Upper lobe of right lung (tissue), 1 donor: ENCODE data around the gene TOP1. TPM values are rescaled to one million over a fixed set of nuclear protein-coding genes. Genes with fewer than 3 reads are reported as not detected.

ENCODE experiments used
- ATAC-seq: fragments of 200-7000 bp; cut with Tn5 transposase; one replicate; pipeline ENCODE4 v1.9.1; 2020; ENCODE audit warnings: mild to moderate bottlenecking, moderate library complexity
- DNase-seq: peaks from one replicate; pipeline ENCODE4 v3.0.0-alpha.2; 2020
- H3K27ac ChIP-seq: fragments of 200-600 bp; one replicate; pipeline ENCODE4 v1.8.0; 2022
- H3K27me3 ChIP-seq: fragments of 200-600 bp; one replicate; pipeline ENCODE4 v1.8.0; 2022; ENCODE audit warnings: mild to moderate bottlenecking
- H3K36me3 ChIP-seq: fragments of 200-600 bp; one replicate; pipeline ENCODE4 v1.8.0; 2022
- H3K4me1 ChIP-seq: fragments of 200-600 bp; one replicate; pipeline ENCODE4 v1.8.0; 2022
- H3K4me3 ChIP-seq: fragments of 200-600 bp; one replicate; pipeline ENCODE4 v1.8.0; 2022; ENCODE audit warnings: mild to moderate bottlenecking
- H3K9me3 ChIP-seq: fragments of 200-600 bp; one replicate; pipeline ENCODE4 v1.8.0; 2022
- intact Hi-C: fragments of 100-400 bp; cut with DNase I; formaldehyde crosslinking; loops from one replicate; pipeline ENCODE4 v1.11.0; 2022
- total RNA-seq: library from RNA; stranded (reverse); fragmentation: NEBNext Ultra II Directional; extraction: Animal tissue kit (Norgen Biotek cat#: 25700); gene quantifications from one replicate; pipeline ENCODE4 v1.2.1, GENCODE V29; 2021
- TF ChIP-seq, protein P1 (sequence below): fragments of 200-600 bp; IDR thresholded peaks from one replicate; pipeline ENCODE4 v1.8.0; 2022; ENCODE audit warnings: antibody characterized with exemption
- donor health status: DM: no; HTN: yes; CAD: no; lungs with severe emphysema.

The TOP1 gene
- total RNA-seq, 1 donor from 2014 or later = 67.6 TPM

DNA sequence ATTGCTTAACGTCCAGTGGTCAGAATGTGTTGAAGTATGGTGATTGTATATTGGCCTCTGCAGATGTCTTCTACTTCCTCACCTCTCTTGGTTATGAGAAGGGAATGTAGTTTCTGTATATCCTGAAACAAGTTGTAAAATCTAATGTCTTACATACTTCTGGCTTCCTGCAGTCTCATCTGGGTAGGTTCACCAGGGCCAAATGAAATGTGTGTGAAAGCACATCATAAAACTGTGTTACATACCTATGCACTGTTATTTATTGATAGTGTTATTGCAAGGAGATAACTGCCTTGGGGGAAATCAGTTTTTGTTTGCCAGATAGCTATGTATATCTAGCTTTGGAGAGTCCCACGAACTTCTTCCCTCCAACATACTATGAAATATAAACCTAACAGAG lies 73.0 kb downstream of the TOP1 start:
- Histone ChIP-seq H3K36me3 (peaks cover 100% of the 10 kb centered on the region), H3K4me3 (no peak overlapping the region), H3K27me3 (no peaks in the 10 kb centered on the region), H3K4me1 (no peaks in the 10 kb centered on the region), H3K27ac (no peak overlapping the region), H3K9me3 (no peaks in the 10 kb centered on the region)
- intact Hi-C loops = no loop called here
- DNase-seq (no peak), ATAC-seq (no peak)
- TF ChIP-seq, protein P1, sequence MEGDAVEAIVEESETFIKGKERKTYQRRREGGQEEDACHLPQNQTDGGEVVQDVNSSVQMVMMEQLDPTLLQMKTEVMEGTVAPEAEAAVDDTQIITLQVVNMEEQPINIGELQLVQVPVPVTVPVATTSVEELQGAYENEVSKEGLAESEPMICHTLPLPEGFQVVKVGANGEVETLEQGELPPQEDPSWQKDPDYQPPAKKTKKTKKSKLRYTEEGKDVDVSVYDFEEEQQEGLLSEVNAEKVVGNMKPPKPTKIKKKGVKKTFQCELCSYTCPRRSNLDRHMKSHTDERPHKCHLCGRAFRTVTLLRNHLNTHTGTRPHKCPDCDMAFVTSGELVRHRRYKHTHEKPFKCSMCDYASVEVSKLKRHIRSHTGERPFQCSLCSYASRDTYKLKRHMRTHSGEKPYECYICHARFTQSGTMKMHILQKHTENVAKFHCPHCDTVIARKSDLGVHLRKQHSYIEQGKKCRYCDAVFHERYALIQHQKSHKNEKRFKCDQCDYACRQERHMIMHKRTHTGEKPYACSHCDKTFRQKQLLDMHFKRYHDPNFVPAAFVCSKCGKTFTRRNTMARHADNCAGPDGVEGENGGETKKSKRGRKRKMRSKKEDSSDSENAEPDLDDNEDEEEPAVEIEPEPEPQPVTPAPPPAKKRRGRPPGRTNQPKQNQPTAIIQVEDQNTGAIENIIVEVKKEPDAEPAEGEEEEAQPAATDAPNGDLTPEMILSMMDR = no peak

DNA sequence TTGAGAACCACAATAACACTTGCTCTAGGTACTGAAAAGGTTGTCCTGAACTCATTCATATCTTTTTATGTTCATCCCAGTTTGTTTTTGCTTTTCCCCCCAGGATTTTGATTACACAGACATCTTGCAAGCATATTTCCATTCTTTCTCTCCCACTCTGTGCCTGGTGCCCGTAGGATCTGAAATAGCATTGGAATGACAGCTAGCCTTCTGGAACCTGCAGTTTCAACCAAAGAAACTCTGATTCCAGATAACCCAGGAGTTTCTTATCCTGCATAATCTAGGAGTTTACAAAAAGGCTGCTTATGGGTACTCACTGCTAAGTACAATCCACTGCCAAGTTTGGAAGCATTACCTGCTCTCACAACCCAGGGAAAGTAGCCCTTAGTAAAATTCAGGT lies 79.9 kb downstream of the TOP1 start:
- Histone ChIP-seq H3K36me3 (peaks cover 92% of the 10 kb centered on the region), H3K4me3 (no peak overlapping the region), H3K27ac (no peak overlapping the region), H3K4me1 (no peaks in the 10 kb centered on the region), H3K9me3 (no peaks in the 10 kb centered on the region), H3K27me3 (no peaks in the 10 kb centered on the region)
- ATAC-seq (no peak), DNase-seq (no peak)
- intact Hi-C loops = no loop called here
- TF ChIP-seq, protein P1 = no peak

DNA sequence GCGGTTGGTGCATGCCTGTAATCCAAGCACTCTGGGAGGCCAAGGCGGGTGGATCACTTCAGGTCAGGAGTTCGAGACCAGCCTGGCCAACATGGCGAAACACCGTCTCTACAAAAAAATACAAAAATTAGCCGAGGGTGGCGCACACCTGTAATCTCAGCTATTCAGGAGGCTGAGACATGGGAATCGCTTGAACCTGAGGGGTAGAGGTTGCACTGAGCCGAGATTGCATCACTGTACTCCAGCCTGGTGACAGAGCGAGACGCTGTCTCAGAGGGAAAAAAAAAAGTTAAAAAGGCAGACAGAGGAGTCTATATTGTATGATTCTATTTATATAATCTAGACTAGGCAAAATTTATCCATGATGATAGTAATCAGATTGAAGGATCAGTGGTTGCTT lies 81.4 kb downstream of the TOP1 start:
- Histone ChIP-seq H3K4me3 (no peak overlapping the region), H3K36me3 (peaks cover 92% of the 10 kb centered on the region), H3K27ac (no peak overlapping the region), H3K4me1 (no peaks in the 10 kb centered on the region), H3K9me3 (no peaks in the 10 kb centered on the region), H3K27me3 (no peaks in the 10 kb centered on the region)
- intact Hi-C loops = no loop called here
- DNase-seq = no peak
- TF ChIP-seq, protein P1 = no peak
- no peak for ATAC-seq

- DNase-seq (no peak), ATAC-seq (peak; percentile 73)
- intact Hi-C loops = no loop called here
- H3K27ac ChIP-seq = no peak overlapping the region
- H3K36me3 ChIP-seq = peaks cover 92% of the 10 kb centered on the region
- H3K9me3 ChIP-seq = no peaks in the 10 kb centered on the region
- no peak overlapping the region for H3K4me3 ChIP-seq
- H3K27me3 ChIP-seq = no peaks in the 10 kb centered on the region
- H3K4me1 ChIP-seq = no peaks in the 10 kb centered on the region
- TF ChIP-seq, protein P1 = no peak
These were observed 82.4 kb downstream of the TOP1 start for GRCh38 chr20:41110930-41111577.

DNA sequence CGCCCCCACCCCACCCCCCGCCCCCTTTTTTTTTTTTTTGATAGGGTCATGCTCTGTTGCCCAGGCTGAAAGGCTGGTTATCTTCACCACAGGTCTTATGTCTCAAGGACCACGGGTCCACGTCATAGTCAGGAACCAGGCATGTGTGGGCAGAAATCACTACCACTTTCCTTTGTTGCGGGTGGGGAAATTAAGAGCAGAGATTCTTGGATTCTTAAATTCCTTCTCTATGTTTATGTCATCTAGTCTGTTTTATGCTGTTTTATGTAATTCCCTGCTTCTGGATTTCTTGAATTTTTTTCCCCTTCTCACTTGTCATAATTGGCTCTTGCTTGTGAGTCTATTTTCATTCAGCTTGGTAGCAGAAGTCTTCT lies 82.9 kb downstream of the TOP1 start:
- intact Hi-C loops = no loop called here
- no peaks in the 10 kb centered on the region for H3K9me3 ChIP-seq
- H3K4me3 ChIP-seq = no peak overlapping the region
- H3K27ac ChIP-seq = no peak overlapping the region
- no peak for DNase-seq
- peaks cover 92% of the 10 kb centered on the region for H3K36me3 ChIP-seq
- TF ChIP-seq, protein P1 = no peak
- no peaks in the 10 kb centered on the region for H3K27me3 ChIP-seq
- H3K4me1 ChIP-seq = no peaks in the 10 kb centered on the region
- ATAC-seq = no peak
